GM23248 (cell line): Measurements from ENCODE around the gene GALNT17.

Experiments used
- EZH2 ChIP-seq: fragments of 200-600 bp; sonication (generic); IDR thresholded peaks from 2 replicates; pipeline ENCODE4 v1.6.1; 2018; ENCODE audit warnings: antibody characterized with exemption, mild to moderate bottlenecking; ENCODE audit not compliant: insufficient read depth, poor library complexity, severe bottlenecking
- EZH2phosphoT487 ChIP-seq: fragments of 200-600 bp; sonication (generic); IDR thresholded peaks from 2 replicates; pipeline ENCODE4 v1.6.1; 2018; ENCODE audit warnings: antibody characterized with exemption, moderate library complexity, mild to moderate bottlenecking, low read depth; ENCODE audit not compliant: insufficient read depth

DNA sequence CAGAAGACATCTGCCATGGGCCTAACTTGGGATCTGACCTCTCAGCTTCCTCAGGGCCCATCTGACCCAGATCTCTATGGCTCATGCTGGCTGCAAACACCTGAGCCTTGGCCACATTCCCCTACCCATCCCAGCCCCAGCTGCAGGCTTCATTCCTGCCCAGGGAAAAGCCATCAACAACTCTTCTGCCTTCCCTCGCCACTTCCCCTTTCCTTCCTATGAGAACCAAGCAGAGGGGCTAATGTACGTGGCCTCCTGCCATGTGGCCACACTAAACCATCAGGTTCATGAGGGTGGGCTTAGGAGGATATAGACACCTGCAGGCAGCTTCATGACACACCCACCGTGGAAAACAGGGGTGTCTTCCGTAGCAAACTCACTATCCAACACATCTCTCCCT is 312.2 kb downstream of the GALNT17 start:
- TF ChIP-seq EZH2phosphoT487 (no peak), EZH2 (no peak)
